ENCODE measurements around the gene CCNG2.

The CCNG2 gene

GRCh38 chr4:77189412-77189811 lies 32.4 kb downstream of the CCNG2 start:
- Mint-ChIP-seq H3K36me3 (ENCODE audit: low read depth) (no peaks in the 10 kb centered on the region), H3K27ac (no peak overlapping the region), H3K9me3 (peaks cover 12% of the 10 kb centered on the region), H3K4me3 (no peak overlapping the region), H3K27me3 (ENCODE audit: low read depth, poor library complexity) (peaks cover 31% of the 10 kb centered on the region), H3K4me1 (no peaks in the 10 kb centered on the region)
- TF ChIP-seq CTCF (IDR thresholded peaks at IDR 0.05) = no peak
- no peak for DNase-seq

- no peak for TF ChIP-seq CTCF (IDR thresholded peaks at IDR 0.05)
- Mint-ChIP-seq H3K27me3 (ENCODE audit: low read depth, poor library complexity) (peaks cover 31% of the 10 kb centered on the region), H3K4me1 (no peaks in the 10 kb centered on the region), H3K4me3 (no peak overlapping the region), H3K36me3 (ENCODE audit: low read depth) (no peaks in the 10 kb centered on the region), H3K9me3 (peaks cover 12% of the 10 kb centered on the region), H3K27ac (no peak overlapping the region)
- DNase-seq = no peak
Measured at GRCh38 chr4:77190053-77190452, 33.0 kb downstream of the CCNG2 start.

- no peaks in the 10 kb centered on the region for H3K4me1 Mint-ChIP-seq
- no peak for DNase-seq
- H3K4me3 Mint-ChIP-seq = no peak overlapping the region
- peaks cover 12% of the 10 kb centered on the region for H3K9me3 Mint-ChIP-seq
- H3K27me3 Mint-ChIP-seq (ENCODE audit: low read depth, poor library complexity) = peaks cover 42% of the 10 kb centered on the region
- H3K36me3 Mint-ChIP-seq (ENCODE audit: low read depth) = no peaks in the 10 kb centered on the region
- no peak for TF ChIP-seq CTCF (IDR thresholded peaks at IDR 0.05)
- H3K27ac Mint-ChIP-seq = no peak overlapping the region
Measured at GRCh38 chr4:77193046-77193445, 36.0 kb downstream of the CCNG2 start.

DNA sequence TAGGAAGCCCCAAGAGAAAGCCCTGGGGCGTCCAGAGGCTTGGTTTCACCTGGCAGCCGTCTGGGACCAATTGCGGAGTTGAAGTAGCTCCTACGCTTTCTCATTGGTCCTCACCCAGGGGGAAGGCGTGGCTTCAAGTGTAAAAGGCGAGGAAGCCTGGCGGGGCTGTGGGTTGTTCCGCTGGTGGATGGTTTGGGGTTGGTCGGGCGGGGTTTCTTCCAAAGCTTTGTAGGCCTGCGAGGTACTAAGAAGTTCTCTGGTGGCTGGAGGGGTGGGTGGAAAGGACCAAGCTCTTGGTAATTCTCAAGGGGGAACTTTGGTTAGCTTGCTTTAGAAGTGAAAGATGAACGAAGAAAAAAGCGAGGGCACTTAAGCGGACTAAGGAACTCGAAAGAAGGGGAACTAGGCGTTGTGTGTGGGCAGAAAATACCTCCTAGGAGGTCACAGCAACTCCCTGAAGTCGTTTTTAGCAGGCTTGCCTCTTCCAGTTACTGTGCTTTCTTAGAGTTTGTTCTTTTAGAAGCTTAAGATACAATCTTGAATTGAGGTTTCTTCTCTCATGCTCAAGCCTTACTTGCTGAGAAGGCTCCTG lies 36.6 kb downstream of the CCNG2 start:
- Mint-ChIP-seq H3K4me3 (no peak overlapping the region), H3K27ac (no peak overlapping the region), H3K36me3 (ENCODE audit: low read depth) (no peaks in the 10 kb centered on the region), H3K27me3 (ENCODE audit: low read depth, poor library complexity) (peaks cover 42% of the 10 kb centered on the region), H3K9me3 (peaks cover 12% of the 10 kb centered on the region), H3K4me1 (no peaks in the 10 kb centered on the region)
- DNase-seq = peak; percentile 18
- no peak for TF ChIP-seq CTCF (IDR thresholded peaks at IDR 0.05)

- no peak overlapping the region for H3K27ac Mint-ChIP-seq
- no peaks in the 10 kb centered on the region for H3K36me3 Mint-ChIP-seq (ENCODE audit: low read depth)
- no peak for DNase-seq
- peaks cover 12% of the 10 kb centered on the region for H3K9me3 Mint-ChIP-seq
- H3K4me3 Mint-ChIP-seq = no peak overlapping the region
- peaks cover 38% of the 10 kb centered on the region for H3K27me3 Mint-ChIP-seq (ENCODE audit: low read depth, poor library complexity)
- no peaks in the 10 kb centered on the region for H3K4me1 Mint-ChIP-seq
- no peak for TF ChIP-seq CTCF (IDR thresholded peaks at IDR 0.05)
Measured at GRCh38 chr4:77194366-77194765, 37.4 kb downstream of the CCNG2 start.

- no peaks in the 10 kb centered on the region for H3K36me3 Mint-ChIP-seq (ENCODE audit: low read depth)
- H3K9me3 Mint-ChIP-seq = peaks cover 12% of the 10 kb centered on the region
- DNase-seq = no peak
- peaks cover 40% of the 10 kb centered on the region for H3K27me3 Mint-ChIP-seq (ENCODE audit: low read depth, poor library complexity)
- H3K27ac Mint-ChIP-seq = no peak overlapping the region
- no peak for TF ChIP-seq CTCF (IDR thresholded peaks at IDR 0.05)
- no peak overlapping the region for H3K4me3 Mint-ChIP-seq
- no peaks in the 10 kb centered on the region for H3K4me1 Mint-ChIP-seq
Measured at GRCh38 chr4:77194989-77195388, 38.0 kb downstream of the CCNG2 start.
